C4-2B (cell line): ENCODE results near the gene TMEM88.

Experiments used
- ZFX ChIP-seq: fragments of 450-650 bp; IDR thresholded peaks from 2 replicates; pipeline ENCODE4 v1.6.1; 2017
- TF ChIP-seq, protein P1 (sequence below): fragments of 450-650 bp; conservative IDR thresholded peaks from 2 replicates; pipeline ENCODE4 v1.5.1; 2017; ENCODE audit warnings: mild to moderate bottlenecking

DNA sequence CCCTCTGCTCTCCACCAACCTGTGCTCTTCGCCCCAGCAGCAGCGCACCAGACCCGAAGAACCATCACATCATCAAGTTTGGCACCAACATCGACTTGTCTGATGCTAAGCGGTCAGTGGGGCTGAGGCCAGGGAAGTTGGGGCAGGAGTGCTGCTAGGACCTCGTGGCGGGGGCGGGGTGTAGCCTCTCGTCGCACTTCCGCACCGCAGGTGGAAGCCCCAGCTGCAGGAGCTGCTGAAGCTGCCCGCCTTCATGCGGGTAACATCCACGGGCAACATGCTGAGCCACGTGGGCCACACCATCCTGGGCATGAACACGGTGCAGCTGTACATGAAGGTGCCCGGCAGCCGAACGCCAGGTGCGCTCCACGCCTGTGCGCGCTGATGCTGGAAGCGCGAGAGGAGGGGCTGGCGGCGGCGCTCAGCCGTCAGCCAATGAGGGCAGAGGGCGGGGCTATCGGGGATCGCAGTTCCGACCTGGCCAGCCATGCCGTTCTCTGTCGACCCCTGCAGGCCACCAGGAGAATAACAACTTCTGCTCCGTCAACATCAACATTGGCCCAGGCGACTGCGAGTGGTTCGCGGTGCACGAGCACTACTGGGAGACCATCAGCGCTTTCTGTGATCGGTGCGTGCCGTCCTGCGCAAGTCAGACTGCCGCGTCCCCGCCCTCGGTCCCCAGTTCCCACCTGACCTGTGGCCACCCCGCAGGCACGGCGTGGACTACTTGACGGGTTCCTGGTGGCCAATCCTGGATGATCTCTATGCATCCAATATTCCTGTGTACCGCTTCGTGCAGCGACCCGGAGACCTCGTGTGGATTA, 3.2 kb upstream of the TMEM88 start:
- TF ChIP-seq, protein P1, sequence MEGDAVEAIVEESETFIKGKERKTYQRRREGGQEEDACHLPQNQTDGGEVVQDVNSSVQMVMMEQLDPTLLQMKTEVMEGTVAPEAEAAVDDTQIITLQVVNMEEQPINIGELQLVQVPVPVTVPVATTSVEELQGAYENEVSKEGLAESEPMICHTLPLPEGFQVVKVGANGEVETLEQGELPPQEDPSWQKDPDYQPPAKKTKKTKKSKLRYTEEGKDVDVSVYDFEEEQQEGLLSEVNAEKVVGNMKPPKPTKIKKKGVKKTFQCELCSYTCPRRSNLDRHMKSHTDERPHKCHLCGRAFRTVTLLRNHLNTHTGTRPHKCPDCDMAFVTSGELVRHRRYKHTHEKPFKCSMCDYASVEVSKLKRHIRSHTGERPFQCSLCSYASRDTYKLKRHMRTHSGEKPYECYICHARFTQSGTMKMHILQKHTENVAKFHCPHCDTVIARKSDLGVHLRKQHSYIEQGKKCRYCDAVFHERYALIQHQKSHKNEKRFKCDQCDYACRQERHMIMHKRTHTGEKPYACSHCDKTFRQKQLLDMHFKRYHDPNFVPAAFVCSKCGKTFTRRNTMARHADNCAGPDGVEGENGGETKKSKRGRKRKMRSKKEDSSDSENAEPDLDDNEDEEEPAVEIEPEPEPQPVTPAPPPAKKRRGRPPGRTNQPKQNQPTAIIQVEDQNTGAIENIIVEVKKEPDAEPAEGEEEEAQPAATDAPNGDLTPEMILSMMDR = peak; percentile 98
- no peak; the same call in 1 of the 2 replicates for TF ChIP-seq ZFX
